LNCaP clone FGC (cell line): ENCODE measurements around the gene PSMD2.

ENCODE experiments used
- DNase-seq: peaks from one replicate; pipeline ENCODE4 v3.0.0-alpha.2; 2011; ENCODE audit warnings: low read depth
- H3K4me3 ChIP-seq: 2 replicates; pipeline ENCODE4 v1.5.1; 2011; ENCODE audit warnings: mild to moderate bottlenecking, low read depth, low read length, control low read depth
- TF ChIP-seq, protein P1 (sequence below): IDR thresholded peaks from 2 replicates; pipeline ENCODE4 v1.5.1; 2012; ENCODE audit warnings: mild to moderate bottlenecking; ENCODE audit not compliant: control insufficient read depth, insufficient read depth; ENCODE audit errors: extremely low read depth

PSMD2 gene

DNA sequence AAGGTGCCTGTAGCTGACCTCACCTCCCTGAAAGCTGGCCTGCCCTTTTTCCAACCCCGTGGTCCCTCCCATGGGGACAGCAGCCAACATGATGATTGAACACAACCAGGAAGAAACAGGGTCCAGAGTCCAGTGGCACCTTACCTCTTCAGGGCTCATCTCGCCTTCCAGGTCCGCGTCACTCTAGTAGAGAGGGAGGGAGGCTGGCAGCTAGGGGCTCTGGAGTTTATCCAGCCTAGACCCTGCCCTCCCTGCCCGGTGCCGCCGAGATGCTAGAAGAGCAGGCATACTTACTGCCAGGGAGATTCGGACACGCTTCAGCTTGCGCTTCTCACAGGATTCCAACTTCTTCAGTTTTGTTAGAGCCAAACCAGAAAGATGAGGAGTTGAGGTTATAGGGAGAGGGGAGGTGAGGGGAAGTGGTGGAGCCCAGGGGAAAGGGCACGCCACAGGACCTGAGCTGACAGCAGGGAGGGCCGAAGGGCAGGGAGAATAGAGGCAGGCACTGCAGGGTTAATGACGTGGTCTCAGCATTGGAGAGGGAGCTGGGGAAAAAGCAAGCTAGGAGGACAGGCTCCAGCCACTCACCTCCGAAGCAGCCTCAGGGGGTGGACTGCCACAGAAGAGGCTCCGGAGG is 53.2 kb downstream of the PSMD2 start:
- H3K4me3 ChIP-seq: no peak overlapping the region
- TF ChIP-seq, protein P1, sequence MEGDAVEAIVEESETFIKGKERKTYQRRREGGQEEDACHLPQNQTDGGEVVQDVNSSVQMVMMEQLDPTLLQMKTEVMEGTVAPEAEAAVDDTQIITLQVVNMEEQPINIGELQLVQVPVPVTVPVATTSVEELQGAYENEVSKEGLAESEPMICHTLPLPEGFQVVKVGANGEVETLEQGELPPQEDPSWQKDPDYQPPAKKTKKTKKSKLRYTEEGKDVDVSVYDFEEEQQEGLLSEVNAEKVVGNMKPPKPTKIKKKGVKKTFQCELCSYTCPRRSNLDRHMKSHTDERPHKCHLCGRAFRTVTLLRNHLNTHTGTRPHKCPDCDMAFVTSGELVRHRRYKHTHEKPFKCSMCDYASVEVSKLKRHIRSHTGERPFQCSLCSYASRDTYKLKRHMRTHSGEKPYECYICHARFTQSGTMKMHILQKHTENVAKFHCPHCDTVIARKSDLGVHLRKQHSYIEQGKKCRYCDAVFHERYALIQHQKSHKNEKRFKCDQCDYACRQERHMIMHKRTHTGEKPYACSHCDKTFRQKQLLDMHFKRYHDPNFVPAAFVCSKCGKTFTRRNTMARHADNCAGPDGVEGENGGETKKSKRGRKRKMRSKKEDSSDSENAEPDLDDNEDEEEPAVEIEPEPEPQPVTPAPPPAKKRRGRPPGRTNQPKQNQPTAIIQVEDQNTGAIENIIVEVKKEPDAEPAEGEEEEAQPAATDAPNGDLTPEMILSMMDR: no peak
- no peak for DNase-seq

DNA sequence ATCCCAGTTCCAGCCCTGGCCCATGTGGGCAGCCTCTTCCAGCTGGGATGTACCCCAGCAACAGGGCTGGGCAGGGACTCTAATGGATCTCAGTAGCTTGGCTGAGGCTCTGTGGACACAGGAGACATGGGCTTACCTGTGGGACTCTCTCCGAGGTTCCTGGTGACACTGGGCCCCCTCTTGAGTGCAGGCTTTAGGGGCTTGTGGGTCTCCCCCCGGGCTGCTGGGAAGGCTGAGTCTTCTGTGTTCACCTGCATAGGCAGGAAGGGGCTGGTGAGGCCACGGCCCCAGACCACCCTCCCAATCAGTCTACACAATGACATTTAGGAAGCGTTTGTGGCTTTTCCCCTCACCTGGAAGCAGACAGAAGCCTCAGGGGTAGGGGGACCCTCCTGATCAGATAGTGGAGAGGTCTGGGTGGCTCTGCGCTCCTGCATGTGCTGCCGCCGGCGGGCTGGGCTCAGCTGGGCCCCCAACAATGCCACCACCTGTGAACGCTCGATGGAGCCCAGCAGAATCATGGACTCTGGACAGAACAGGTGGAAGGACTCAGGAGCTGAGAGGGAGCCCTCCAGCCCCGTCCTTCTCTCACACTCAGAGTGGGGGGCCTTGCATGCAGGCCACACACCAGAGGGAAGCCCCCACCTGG is 54.0 kb downstream of the PSMD2 start:
- no peak overlapping the region for H3K4me3 ChIP-seq
- TF ChIP-seq, protein P1: no peak
- no peak for DNase-seq

DNA sequence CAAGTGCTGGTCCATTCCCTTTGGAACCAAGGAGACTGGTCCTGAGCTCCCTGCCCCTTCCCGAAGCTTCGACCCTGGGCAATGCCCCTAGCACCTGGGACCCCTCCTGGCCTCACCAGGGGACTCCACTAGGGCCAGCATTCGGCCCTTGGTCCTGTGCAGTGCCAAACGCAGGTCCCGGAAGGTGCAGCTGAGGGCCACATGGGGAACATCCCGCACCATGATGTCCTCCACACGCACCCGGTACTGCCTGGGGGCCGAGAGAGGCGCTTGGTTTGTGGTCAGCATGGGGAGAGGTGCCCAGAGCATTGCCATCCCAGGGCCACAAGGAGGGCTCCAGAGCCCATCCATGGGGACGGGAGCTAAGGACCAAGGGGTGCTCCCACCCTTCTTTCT is 54.5 kb downstream of the PSMD2 start:
- H3K4me3 ChIP-seq: no peak overlapping the region
- DNase-seq: no peak
- TF ChIP-seq, protein P1: no peak

DNA sequence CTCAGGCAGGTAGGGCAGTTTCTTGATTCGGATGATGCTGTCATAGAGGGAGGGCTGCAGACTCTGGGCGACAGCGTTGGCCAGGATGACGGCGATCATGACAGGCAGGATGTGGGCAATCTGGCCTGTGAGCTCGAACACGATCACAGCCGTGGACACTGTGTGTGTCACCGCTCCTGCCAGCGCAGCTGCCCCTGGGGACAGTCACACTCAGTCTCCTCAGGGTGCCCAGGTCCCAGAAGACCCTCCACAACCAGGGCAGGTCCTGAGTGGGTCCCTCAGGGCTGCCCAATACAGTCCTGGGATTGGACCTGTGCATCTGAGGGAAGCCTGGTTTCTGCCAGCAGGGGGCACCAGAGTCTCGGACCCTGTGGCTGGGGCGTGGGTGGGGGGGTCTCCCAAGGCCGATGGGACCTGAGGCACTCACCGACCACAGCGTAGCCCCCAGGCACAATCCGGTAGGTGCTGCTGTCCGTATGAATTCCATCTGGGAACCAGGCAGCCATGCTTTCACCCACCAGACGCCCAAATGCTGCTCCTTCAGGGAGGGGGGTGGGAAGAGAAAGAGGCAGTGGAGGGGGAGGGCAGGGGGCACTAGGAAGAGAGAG is 55.2 kb downstream of the PSMD2 start:
- no peak for DNase-seq
- H3K4me3 ChIP-seq: no peak overlapping the region
- TF ChIP-seq, protein P1: peak; percentile 78

DNA sequence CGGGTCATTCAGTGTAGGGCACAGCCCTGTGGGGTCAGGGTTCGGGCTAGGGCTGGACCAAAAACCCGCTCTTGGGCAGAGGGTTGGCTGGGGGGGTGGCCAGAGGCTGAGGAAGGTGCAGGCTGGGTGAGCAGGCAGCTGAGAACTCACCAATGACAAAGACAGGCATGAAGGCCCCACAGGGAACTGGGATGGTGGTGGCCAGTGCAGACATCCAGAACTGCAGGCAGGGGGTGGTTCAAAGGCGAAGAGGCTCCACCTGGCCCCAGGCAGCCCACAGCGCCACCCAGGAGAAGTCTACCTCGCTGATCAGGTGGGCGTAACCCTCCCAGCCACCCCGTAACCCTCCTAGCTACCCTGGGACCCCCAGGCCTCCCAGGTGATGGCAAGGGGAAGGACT is 55.7 kb downstream of the PSMD2 start:
- TF ChIP-seq, protein P1: no peak
- H3K4me3 ChIP-seq: no peak overlapping the region
- no peak for DNase-seq

DNA sequence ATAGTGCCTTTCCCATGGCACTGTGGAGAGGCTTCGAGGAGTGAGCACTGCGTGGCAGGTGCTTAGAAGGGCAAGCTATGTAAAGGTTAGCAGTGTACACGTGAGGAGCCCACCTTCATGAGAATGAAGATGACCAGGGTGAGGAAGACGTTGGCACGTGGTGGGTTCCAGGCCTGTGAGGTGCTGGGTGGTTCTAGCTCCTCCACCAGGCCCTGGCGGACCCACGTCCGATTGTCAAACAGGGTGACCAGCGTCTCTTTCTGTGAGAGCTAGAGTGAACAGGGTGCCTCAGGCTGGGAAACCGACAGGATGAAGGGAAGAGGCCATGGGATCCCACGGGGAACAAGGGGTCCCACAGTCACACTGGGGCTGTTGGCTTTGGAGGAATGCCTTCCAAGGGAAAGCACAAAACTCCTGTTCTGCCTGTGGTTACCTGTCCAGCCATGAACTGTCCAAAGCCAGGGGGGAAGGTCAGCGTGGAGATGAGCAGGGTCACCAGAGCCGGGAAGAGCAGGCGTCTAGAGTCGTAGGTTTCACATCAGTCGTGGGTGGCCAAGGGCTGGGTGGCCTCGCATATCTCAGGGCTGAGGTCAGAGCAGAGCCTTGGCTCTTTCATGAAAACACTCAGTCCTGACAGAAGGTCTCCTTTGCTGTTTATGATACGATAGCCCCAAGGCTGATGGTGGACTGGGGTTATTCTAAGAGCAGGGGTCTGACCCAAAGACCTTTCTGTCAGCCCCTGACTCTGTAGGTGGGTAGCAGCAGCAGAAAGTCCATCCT is 56.4 kb downstream of the PSMD2 start:
- DNase-seq: no peak
- H3K4me3 ChIP-seq: no peak overlapping the region
- TF ChIP-seq, protein P1: no peak
